Stimulated activated CD4-positive, alpha-beta T cell treated with anti-CD3 and anti-CD28 coated beads, Interleukin-15, amount 100 ng/mL, for 24 hours (primary cell): ENCODE data around the gene MYO9B.

Experiments used
- DNase-seq: peaks from one replicate; pipeline ENCODE4 v3.0.0-alpha.2; 2020

MYO9B gene

DNA sequence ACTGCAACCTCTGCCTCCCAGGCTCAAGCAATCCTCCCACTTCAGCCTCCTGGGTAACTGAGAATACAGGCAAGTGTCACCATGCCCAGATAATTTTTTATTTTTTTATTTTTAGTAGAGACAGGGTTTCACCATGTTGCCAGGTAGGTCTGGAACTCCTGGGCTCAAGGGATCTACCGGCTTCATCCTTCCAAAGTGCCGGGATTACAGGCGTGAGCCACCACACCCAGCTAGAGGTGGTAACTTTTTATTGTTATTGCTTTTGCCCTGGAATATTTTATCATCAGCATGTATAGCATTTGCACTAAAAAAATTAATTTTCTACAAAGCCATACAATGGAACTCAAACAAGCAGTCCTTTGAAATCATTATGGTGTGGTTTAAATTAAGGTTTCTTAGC is 14.4 kb upstream of the MYO9B start:
- DNase-seq: no peak

DNA sequence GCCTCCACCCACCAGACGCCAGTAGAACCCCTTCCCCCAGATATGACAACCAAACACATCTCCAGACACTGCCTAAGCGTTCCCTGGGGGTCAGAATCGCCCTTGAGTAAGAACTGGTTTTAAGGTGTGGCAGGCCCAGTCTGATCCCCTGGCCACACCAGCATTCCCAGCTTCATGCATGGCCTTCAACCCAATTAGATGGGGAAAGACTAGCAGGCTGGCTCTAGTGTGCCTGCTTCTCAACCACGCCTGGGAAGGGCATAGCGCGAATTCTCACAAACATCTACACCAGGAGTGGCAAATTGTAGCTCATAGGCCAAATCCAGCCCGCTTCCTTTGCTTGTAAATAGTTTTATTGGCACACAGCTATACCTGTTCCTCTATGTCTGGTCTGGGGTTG is 13.9 kb upstream of the MYO9B start:
- DNase-seq: no peak

DNA sequence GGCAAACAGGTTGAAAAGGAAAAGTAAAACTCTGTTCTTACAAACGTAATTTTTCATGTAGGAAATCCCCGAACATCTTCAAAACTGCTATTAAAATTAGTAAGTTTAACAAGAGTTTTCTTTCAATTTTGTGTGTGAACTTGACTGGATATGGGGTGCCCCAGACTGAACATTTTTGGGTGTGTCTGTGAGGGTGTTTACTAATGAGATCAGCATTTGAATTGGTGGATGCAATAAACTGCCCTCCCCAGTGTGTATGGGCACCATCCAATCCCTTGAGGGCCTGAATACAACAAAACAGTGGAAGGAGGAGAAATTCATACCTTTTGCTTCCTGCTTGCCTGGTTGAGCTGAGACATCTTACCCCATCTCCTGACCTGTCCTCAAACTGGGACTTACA is 12.1 kb upstream of the MYO9B start:
- no peak for DNase-seq

DNA sequence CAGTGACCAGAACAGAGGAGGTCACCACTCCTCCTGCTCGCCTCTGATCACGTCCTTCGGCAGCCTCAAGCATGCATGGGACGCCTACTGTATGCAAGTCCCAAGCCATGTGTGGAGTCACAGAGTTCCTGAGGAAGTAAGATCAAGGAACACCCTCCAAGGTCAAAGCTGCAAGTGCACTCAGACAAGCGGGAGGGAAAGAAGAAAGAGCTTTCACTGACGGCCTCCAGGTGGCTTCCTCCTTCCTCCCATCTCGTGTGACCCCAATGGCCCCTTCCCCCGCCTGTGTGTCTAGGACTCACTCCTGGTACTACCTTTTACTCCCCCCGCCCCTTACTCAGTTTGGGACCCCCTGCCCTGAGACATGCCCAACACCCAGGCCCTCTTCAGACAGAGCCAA is 6.4 kb upstream of the MYO9B start:
- DNase-seq: no peak

GRCh38 chr19:17070421-17070820 is 5.2 kb upstream of the MYO9B start:
- DNase-seq: no peak

DNA sequence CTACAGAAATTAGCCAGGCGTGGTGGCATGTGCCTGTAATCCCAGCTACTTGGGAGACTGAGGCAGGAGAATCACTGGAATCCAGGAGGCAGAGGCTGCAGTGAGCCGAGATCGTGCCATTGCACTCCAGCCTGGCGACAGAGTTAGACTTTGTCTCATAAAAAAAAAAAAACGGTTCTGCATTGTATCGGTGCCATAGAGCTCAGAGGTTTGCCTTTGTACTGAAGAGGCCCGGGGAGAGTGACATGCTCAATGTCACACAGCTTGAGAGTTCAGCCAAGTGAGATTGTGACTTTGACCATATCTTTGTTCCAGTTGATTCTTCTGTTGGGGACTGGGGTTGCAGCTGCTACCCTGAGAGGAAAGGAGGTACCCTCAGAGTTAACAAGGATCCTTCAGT is 4.7 kb upstream of the MYO9B start:
- DNase-seq: no peak

GRCh38 chr19:17073869-17074633 is 1.5 kb upstream of the MYO9B start:
- no peak for DNase-seq

- no peak for DNase-seq
Observed at GRCh38 chr19:17074634-17075034, 943 bp upstream of the MYO9B start.

GRCh38 chr19:17075864-17076542 is 426 bp downstream of the MYO9B start:
- DNase-seq: peak; percentile 67

DNA sequence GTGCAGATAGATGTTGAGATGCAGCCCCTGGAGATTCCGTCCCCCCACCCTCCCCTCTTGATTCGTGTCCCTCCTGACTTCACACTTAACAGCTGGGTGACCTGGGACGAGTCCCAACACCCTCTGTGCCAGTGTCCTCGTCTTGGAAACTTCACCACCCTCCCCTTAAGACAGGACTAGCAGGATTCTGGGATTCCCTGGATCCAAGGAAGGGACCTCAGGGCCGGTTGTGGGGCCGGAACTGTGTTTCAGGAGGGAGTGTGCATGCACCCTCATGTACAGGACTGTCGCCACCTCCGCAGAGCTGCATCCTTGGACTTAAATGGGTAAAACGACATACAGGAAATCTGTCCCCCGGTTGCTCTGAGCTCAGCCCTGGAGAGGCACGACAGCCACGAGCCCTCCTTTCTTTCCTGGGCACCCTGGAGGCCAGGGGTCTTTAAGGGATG is 990 bp downstream of the MYO9B start:
- DNase-seq: peak; percentile 54

GRCh38 chr19:17077447-17078028 is 2.0 kb downstream of the MYO9B start:
- no peak for DNase-seq

DNA sequence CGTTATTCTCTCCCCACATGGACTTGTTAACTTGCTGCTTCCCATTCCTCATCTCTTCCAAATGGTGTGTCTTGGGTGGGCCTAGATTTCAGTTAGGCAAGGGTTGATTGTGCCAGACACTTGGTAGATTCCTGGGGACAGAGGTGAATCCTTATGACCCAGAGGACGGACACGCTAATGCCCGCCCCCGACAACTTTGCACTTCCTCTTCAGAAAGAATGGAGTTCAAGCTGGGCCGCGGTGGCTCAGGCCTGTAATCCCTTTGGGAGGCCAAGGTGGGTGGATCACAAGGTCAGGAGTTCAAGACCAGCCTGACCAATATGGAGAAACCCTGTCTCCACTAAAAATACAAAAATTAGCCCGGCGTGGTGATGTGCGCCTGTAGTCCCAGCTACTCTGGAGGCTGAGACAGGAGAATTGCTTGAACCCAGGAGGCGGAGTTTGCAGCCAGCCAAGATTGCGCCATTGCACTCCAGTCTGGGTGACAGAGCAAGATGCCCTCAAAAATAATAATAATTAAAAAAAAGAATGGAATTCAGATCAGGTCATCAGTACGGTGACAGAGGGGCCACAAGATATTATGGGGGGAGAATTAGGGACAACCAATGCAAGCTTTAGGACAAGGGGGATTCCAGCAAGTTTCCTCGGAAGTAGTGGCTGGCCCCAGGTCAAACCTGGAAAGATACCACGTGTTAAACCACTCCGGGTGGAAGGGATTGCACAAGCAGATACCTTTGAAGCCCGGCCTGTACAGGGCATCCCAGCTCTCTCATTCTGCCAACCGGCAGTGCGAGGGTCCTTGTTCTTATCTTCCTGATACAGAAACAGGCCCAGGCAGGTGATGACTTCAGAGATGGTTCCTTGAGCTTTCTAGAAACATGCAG is 2.7 kb downstream of the MYO9B start:
- DNase-seq: no peak

DNA sequence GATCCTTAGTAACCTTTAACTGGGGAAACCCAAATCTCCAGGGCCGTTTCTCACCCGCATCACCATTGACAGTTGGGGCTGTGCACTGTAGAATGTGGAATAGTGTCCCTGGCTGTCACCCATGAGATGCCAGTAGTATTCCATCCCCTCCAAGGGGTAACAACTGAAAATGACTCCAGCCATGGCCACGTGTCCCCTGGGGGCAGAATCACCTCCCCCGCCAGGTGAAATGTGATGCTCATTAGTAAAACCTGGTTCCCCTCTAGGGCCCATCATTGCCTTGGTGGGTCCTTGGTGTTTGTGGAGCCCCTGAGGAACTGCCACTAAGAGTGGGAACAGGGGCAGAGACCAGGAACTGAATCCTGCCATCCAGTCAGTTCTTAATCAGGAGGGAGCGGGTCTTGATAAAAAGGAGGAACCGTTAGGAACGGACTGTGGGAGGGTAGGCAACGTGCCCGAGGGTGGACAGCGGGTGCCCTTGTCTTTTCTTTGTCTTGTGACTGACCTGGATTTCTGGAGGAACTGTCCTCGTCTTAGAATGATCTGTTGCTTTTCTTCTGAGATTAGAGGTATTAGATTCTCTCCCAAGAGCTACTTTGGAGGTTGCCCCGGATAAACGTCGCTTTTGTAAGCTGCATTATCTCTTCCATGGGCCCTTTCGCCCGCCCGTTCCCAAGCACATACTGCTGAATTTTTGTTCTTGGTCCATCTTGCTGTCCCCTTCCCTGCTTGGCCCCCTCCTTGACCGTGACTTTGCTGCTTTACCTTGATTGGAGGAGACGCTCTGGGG is 3.5 kb downstream of the MYO9B start:
- DNase-seq: no peak

- peak; percentile 83 for DNase-seq
Observed at GRCh38 chr19:17079710-17080439, 4.3 kb downstream of the MYO9B start.

- DNase-seq: no peak
Observed at GRCh38 chr19:17080440-17080801, 4.8 kb downstream of the MYO9B start.

DNA sequence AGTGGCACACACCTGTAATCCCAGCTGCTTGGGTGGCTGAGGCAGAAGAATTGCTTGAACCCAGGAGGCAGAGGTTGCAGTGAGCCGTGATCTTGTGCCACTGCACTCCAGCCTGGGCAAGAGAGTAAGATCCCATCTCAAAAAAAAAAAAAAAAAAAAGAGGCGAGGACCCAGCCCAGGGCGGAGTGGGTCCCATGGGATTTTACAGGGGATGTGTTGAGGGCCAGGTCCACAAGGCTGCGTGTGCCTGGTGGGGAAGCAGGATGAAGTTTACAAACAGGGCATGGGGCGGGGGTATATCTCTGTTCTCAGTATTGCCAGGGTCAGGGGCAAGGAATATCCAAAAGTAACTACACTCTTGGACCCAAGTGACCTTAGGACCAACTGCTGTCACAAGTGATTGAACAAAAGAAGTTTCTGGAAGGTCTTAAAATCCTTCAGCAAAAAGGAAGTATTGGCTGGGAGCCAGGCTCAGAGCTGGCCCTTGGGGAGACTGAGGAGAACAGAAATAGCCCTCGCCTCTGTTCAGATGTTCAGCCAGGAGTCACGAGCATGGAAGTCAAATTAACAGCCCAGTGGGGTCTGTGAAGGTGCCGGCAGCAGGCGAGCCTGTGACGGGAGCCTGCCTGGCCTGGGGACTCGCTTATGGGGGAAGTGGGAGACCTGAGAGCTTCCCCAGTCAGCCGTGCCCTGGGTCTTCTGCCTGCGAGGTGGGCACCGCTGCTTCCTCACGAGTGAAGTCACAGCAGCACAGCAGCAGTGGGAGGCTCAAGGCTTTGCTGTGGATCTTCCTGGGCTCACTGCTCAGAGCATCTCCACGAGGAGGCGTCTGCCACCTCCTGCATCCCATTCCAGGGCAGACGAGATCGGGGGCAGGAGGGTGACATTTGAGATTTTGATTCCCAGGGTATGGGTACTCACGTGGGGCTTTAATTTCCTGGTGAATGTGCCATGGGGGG is 6.4 kb downstream of the MYO9B start:
- no peak for DNase-seq

GRCh38 chr19:17086120-17086519 is 10.5 kb downstream of the MYO9B start:
- DNase-seq: no peak

- DNase-seq: no peak
Observed at GRCh38 chr19:17086834-17087233, 11.3 kb downstream of the MYO9B start.

- no peak for DNase-seq
Observed at GRCh38 chr19:17088552-17088951, 13.0 kb downstream of the MYO9B start.

- DNase-seq: peak; percentile 52
Observed at GRCh38 chr19:17090583-17090982, 15.0 kb downstream of the MYO9B start.
